ENCODE measurements around the gene ARL5A.

GRCh38 chr2:151823651-151824050 lies 4.6 kb downstream of the ARL5A start:
- TF ChIP-seq, protein P1, sequence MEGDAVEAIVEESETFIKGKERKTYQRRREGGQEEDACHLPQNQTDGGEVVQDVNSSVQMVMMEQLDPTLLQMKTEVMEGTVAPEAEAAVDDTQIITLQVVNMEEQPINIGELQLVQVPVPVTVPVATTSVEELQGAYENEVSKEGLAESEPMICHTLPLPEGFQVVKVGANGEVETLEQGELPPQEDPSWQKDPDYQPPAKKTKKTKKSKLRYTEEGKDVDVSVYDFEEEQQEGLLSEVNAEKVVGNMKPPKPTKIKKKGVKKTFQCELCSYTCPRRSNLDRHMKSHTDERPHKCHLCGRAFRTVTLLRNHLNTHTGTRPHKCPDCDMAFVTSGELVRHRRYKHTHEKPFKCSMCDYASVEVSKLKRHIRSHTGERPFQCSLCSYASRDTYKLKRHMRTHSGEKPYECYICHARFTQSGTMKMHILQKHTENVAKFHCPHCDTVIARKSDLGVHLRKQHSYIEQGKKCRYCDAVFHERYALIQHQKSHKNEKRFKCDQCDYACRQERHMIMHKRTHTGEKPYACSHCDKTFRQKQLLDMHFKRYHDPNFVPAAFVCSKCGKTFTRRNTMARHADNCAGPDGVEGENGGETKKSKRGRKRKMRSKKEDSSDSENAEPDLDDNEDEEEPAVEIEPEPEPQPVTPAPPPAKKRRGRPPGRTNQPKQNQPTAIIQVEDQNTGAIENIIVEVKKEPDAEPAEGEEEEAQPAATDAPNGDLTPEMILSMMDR (IDR thresholded peaks at IDR 0.05; ENCODE audit: insufficient read depth, low read length) = no peak
- TF ChIP-seq SPI1 (IDR thresholded peaks at IDR 0.05; ENCODE audit: borderline replicate concordance, low read depth) = no peak
- no peak for TF ChIP-seq POLR2AphosphoS5 (IDR thresholded peaks at IDR 0.05; ENCODE audit: low read depth)

Data from HL-60 (cell line).